ENCODE measurements around the gene ITGA1.

DNA sequence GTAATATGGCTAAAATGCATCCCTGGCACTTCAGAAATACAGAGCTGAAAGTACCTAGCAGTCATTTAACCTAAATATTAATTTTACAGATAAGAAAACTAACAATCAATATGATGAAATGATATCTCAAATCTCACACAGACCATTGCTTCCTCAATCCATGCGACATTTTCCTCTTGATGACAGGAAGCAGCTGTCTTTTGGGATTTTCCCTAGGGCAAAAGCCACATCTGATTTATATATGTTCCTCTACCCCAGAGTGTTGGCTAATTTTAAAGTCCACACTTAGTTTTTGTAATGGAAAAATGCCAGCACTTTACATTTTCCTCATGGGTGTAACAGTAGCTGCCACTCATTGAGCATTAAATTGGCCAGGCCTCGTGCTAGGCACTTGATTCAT lies 47.7 kb upstream of the ITGA1 start:
- TF ChIP-seq, protein P1, sequence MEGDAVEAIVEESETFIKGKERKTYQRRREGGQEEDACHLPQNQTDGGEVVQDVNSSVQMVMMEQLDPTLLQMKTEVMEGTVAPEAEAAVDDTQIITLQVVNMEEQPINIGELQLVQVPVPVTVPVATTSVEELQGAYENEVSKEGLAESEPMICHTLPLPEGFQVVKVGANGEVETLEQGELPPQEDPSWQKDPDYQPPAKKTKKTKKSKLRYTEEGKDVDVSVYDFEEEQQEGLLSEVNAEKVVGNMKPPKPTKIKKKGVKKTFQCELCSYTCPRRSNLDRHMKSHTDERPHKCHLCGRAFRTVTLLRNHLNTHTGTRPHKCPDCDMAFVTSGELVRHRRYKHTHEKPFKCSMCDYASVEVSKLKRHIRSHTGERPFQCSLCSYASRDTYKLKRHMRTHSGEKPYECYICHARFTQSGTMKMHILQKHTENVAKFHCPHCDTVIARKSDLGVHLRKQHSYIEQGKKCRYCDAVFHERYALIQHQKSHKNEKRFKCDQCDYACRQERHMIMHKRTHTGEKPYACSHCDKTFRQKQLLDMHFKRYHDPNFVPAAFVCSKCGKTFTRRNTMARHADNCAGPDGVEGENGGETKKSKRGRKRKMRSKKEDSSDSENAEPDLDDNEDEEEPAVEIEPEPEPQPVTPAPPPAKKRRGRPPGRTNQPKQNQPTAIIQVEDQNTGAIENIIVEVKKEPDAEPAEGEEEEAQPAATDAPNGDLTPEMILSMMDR (IDR thresholded peaks at IDR 0.05; ENCODE audit: insufficient read depth, low read length): no peak
- no peak for TF ChIP-seq GABPA (IDR thresholded peaks at IDR 0.05; ENCODE audit: low read depth)
- no peak for TF ChIP-seq REST (IDR thresholded peaks at IDR 0.05; ENCODE audit: insufficient replicate concordance, low read depth)
- no peak for TF ChIP-seq POLR2AphosphoS5 (IDR thresholded peaks at IDR 0.05; ENCODE audit: low read depth)
